Astrocyte (in vitro differentiated cells and primary cell): ENCODE data around the gene STRA6.

ENCODE experiments used
- CTCF ChIP-seq: IDR thresholded peaks from 2 replicates; pipeline ENCODE4 v1.5.1; 2011; ENCODE audit warnings: low read depth, mild to moderate bottlenecking, inconsistent platforms, low read length, moderate library complexity; ENCODE audit not compliant: insufficient read depth
- EZH2 ChIP-seq: IDR thresholded peaks from 2 replicates; pipeline ENCODE4 v1.6.1; 2012; ENCODE audit warnings: mild to moderate bottlenecking, low read length, inconsistent platforms; ENCODE audit not compliant: insufficient read depth

DNA sequence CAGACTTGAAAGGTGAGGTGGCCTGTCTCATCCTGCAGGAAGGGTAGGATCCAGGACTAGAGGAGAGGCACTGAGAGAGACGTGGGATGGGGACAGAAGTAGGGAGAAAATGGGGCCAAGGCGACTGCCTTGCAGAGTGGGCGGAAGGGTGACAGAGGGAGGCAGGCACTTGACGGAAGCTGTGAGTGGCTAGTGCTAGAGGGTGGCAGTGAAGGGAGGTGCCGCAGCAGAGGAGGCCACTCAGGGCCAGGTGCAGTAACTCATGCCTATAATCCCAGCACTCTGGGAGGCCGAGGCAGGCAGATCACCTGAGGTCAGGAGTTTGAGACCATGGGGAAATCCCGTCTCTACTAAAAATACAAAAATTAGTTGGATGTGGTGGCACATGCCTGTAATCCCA, 40.8 kb upstream of the STRA6 start:
- TF ChIP-seq CTCF = no peak
- TF ChIP-seq EZH2 = no peak
